ACC112 (cell line): Measurements from ENCODE around the gene TYMP.

Experiments used
- H2AFZ ChIP-seq: fragments of 200-600 bp; sonication (generic); one replicate; pipeline ENCODE4 v1.6.0; 2017; ENCODE audit warnings: antibody characterized with exemption, low read length; ENCODE audit not compliant: unreplicated experiment
- H3K27ac ChIP-seq: fragments of 200-600 bp; sonication (generic); 2 replicates; pipeline ENCODE4 v1.5.1; 2014; ENCODE audit warnings: low read depth, mild to moderate bottlenecking, antibody characterized with exemption, low read length, moderate library complexity
- H3K27me3 ChIP-seq: fragments of 200-600 bp; sonication (generic); 2 replicates; pipeline ENCODE4 v1.6.1; 2014; ENCODE audit warnings: mild to moderate bottlenecking, antibody characterized with exemption, low read length, moderate library complexity, mixed read lengths; ENCODE audit not compliant: insufficient read depth
- H3K36me3 ChIP-seq: fragments of 200-600 bp; sonication (generic); 2 replicates; pipeline ENCODE4 v1.6.1; 2016; ENCODE audit warnings: mild to moderate bottlenecking, antibody characterized with exemption, low read length, moderate library complexity, mixed read lengths; ENCODE audit not compliant: insufficient read depth
- H3K4me1 ChIP-seq: fragments of 200-600 bp; sonication (generic); one replicate; pipeline ENCODE4 v1.6.1; 2016; ENCODE audit warnings: low read length, mixed read lengths; ENCODE audit not compliant: insufficient read depth, unreplicated experiment, control insufficient read depth
- H3K4me3 ChIP-seq: fragments of 200-600 bp; sonication (generic); 2 replicates; pipeline ENCODE4 v1.5.1; 2014; ENCODE audit warnings: mild to moderate bottlenecking, low read depth, low read length
- H3K79me2 ChIP-seq: fragments of 200-600 bp; sonication (generic); one replicate; pipeline ENCODE4 v1.6.0; 2016; ENCODE audit warnings: low read length; ENCODE audit not compliant: control insufficient read depth, unreplicated experiment, insufficient read depth

The TYMP gene

DNA sequence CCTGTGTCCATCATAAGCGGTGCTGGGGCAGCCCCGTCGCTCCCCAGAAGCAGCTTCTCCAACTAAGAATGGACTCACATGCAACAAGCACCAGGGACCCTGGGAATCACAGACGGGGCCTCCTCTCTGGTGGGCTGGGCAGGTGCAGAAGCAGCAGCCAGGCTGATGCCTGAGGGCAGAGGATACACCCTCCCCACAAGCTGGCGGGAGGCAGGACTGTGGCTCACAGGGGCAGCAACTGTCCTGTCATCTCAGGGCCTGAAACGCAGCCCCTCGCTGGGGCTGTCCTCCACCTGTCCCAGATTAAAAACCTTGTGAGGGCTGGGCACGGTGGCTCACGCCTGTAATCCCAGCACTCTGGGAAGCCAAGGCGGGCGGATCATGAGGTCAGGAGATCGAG lies 51.9 kb downstream of the TYMP start:
- H3K27me3 ChIP-seq, result peaks cover 7% of the 10 kb centered on the region
- H3K4me1 ChIP-seq, result peaks cover 10% of the 10 kb centered on the region
- H2AFZ ChIP-seq, result no peak overlapping the region
- H3K79me2 ChIP-seq, result peaks cover 13% of the 10 kb centered on the region
- no peak overlapping the region for H3K4me3 ChIP-seq
- no peaks in the 10 kb centered on the region for H3K36me3 ChIP-seq
- H3K27ac ChIP-seq, result no peak overlapping the region

- Histone ChIP-seq H3K27ac (no peak overlapping the region), H3K36me3 (no peaks in the 10 kb centered on the region)
These were observed 52.9 kb downstream of the TYMP start for GRCh38 chr22:50476868-50477267.

More at GRCh38 chr22:50476868-50477267, 52.9 kb downstream of the TYMP start:
- Histone ChIP-seq H3K4me3 (no peak overlapping the region), H3K4me1 (peaks cover 10% of the 10 kb centered on the region), H3K79me2 (peaks cover 24% of the 10 kb centered on the region), H2AFZ (no peak overlapping the region), H3K27me3 (peaks cover 3% of the 10 kb centered on the region)
